GM12874 (cell line): ENCODE results near the gene RSPH1.

Experiments
- CTCF ChIP-seq: IDR thresholded peaks from 2 replicates; pipeline ENCODE4 v1.5.1; 2011; ENCODE audit warnings: low read depth, mild to moderate bottlenecking, control low read depth, low read length, moderate library complexity; ENCODE audit not compliant: insufficient read depth

Gene RSPH1

GRCh38 chr21:42496120-42496838 is at the start of gene RSPH1:
Gene RSPH1 (minus strand): TSS chr21:42496224. CDS start chr21:42496186, 38 bp downstream.
- TF ChIP-seq CTCF = no peak

- no peak for TF ChIP-seq CTCF
Measured at GRCh38 chr21:42545745-42546144, 49.7 kb upstream of the RSPH1 start.

- no peak for TF ChIP-seq CTCF
Measured at GRCh38 chr21:42545317-42545716, 49.3 kb upstream of the RSPH1 start.

GRCh38 chr21:42544544-42544943 is 48.5 kb upstream of the RSPH1 start:
- TF ChIP-seq CTCF = no peak

- no peak for TF ChIP-seq CTCF
Measured at GRCh38 chr21:42543106-42543847, 47.3 kb upstream of the RSPH1 start.

GRCh38 chr21:42542596-42542995 is 46.6 kb upstream of the RSPH1 start:
- TF ChIP-seq CTCF = no peak

- no peak for TF ChIP-seq CTCF
Measured at GRCh38 chr21:42542196-42542595, 46.2 kb upstream of the RSPH1 start.
